ENCODE measurements around the gene AHNAK. TPM values are rescaled to one million over a fixed set of nuclear protein-coding genes. Genes with fewer than 3 reads are reported as not detected.
A peak's percentile ranks its signal among the peaks of the same experiment; 100 is the strongest.

Gene AHNAK
- total and polyA plus RNA-seq, 2 donors (not counting 3 experiments of a cell fraction or from before 2014, with no cell fraction given) = 35.2 to 436 TPM

DNA sequence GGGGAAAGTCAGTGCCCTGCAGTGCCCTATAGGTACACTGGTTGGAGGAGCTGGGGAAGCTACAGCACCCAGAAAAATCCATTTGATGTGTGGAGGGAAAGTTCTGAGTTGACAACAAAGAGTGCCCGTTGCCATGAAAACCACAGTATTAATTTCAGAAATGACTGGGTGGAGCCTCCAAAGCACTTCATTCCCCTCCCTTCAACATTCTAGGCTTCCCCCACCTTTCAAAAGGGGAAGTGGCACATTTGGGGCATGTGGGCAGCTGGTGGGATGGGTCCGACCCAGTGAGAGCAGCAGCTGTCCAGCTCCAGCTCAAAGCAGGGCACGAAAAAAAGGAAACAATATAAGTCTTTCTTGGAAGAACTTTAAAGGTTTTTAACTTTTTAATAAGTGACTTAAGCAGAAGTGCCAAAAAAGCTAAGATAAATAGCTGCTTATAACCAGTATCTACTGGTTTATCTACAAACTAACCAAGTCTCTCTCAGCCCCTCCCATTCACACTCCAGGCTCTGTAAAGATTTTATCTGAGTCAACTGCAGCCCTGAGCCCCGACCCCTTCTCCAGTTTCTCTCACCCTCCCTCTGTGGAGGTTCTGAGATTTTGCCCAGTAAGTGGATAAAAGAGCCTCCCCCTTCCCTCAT is 9.0 kb upstream of the AHNAK start:
- FAIRE-seq = no peak
- Histone ChIP-seq H3K4me1 (ENCODE audit: control insufficient read depth, extremely low read depth, insufficient read depth, low read length) (peaks cover 70% of the 10 kb centered on the region), H3K9ac (replicated peaks; ENCODE audit: extremely low read depth, insufficient read depth, low read length) (peak overlapping the region; percentile 36), H3K9me3 (replicated peaks; ENCODE audit: control insufficient read depth, insufficient read depth, low read length) (no peaks in the 10 kb centered on the region), H3K9me1 (replicated peaks; ENCODE audit: control insufficient read depth, extremely low read depth, insufficient read depth, low read length) (no peaks in the 10 kb centered on the region), H3K4me2 (ENCODE audit: insufficient read depth, low read length) (peak overlapping the region; percentile 39), H3K79me2 (ENCODE audit: control insufficient read depth, insufficient read depth, low read length) (peaks cover 16% of the 10 kb centered on the region), H2AFZ (ENCODE audit: low read depth, low read length) (no peak overlapping the region), H4K20me1 (replicated peaks; ENCODE audit: control insufficient read depth, extremely low read depth, insufficient read depth, low read length) (no peaks in the 10 kb centered on the region), H3K27ac (ENCODE audit: insufficient read depth, low read depth, low read length) (peak overlapping the region; percentile 56), H3K27me3 (ENCODE audit: control insufficient read depth in 2 of 2, insufficient read depth in 2 of 2, low read length in 2 of 2) (no peaks in the 10 kb centered on the region), H3K36me3 (ENCODE audit: control insufficient read depth in 2 of 2, extremely low read depth in 1 of 2, insufficient read depth in 2 of 2, low read length in 2 of 2) (peaks cover 15% of the 10 kb centered on the region in 2 experiments), H3K4me3 (replicated peaks in 1 of 3; ENCODE audit: insufficient read depth in 1 of 3, low read depth in 1 of 3, low read length in 3 of 3) (peak overlapping the region in 1 of 3 experiments; percentile 6)
- DNase-seq (ENCODE audit: low read depth, low spot score) = no peak
- ChIA-PET CTCF (interaction anchor here (0.9 to 15.7 kb wide), 4 partner anchors 12 to 161 kb away, joined by 3 to 376 read pairs (median 32); partner anchors contain the start of gene AHNAK), POLR2A (interaction anchor here (0.6 to 3.8 kb wide), 5 partner anchors 8 to 286 kb away, joined by 3 to 13 read pairs (median 4); partner anchors contain the start of genes AHNAK and EEF1G)
- dilution Hi-C loops (cut with MboI; ENCODE audit: extremely low pct_ligation_motif_present, low sequenced_read_pairs) = no loop called here
- intact Hi-C loops (cut with micrococcal nuclease) = loop anchor here (1.0 kb wide), 1 partner anchor 9 kb away; the partner anchor contains the start of gene AHNAK
- TF ChIP-seq POLR2A (IDR thresholded peaks at IDR 0.05; ENCODE audit: low read depth, low read length) = peak; percentile 16
- TF ChIP-seq MYC (IDR thresholded peaks at IDR 0.05; ENCODE audit: low read depth, low read length) = no peak
- no peak for TF ChIP-seq JUN (IDR thresholded peaks at IDR 0.05; ENCODE audit: borderline replicate concordance, insufficient read depth, insufficient read length, low read depth)
- TF ChIP-seq, protein P1, sequence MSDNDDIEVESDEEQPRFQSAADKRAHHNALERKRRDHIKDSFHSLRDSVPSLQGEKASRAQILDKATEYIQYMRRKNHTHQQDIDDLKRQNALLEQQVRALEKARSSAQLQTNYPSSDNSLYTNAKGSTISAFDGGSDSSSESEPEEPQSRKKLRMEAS (IDR thresholded peaks at IDR 0.05; ENCODE audit: insufficient read depth, insufficient read length) = no peak
- TF ChIP-seq FOS (IDR thresholded peaks at IDR 0.05; ENCODE audit: borderline replicate concordance, insufficient read depth, low read length) = no peak
- TF ChIP-seq, protein P2, sequence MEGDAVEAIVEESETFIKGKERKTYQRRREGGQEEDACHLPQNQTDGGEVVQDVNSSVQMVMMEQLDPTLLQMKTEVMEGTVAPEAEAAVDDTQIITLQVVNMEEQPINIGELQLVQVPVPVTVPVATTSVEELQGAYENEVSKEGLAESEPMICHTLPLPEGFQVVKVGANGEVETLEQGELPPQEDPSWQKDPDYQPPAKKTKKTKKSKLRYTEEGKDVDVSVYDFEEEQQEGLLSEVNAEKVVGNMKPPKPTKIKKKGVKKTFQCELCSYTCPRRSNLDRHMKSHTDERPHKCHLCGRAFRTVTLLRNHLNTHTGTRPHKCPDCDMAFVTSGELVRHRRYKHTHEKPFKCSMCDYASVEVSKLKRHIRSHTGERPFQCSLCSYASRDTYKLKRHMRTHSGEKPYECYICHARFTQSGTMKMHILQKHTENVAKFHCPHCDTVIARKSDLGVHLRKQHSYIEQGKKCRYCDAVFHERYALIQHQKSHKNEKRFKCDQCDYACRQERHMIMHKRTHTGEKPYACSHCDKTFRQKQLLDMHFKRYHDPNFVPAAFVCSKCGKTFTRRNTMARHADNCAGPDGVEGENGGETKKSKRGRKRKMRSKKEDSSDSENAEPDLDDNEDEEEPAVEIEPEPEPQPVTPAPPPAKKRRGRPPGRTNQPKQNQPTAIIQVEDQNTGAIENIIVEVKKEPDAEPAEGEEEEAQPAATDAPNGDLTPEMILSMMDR (IDR thresholded peaks at IDR 0.05; ENCODE audit: extremely low read depth in 1 of 2, insufficient read depth in 1 of 2, low read depth in 1 of 2, low read length in 2 of 2) = no peak
- TF ChIP-seq POLR2AphosphoS5 (IDR thresholded peaks at IDR 0.05; ENCODE audit: insufficient read depth, low read depth, low read length) = no peak
- peak; percentile 68 for TF ChIP-seq GATA2 (IDR thresholded peaks at IDR 0.05; ENCODE audit: insufficient read depth, insufficient read length, low read depth, low read length)
- no peak for TF ChIP-seq EZH2 (IDR thresholded peaks at IDR 0.05; ENCODE audit: borderline replicate concordance, low read depth, low read length, severe bottlenecking)
- BruUV-seq (replicated peaks) = no TSS peak
